Measurements from ENCODE around the gene SNAPC4.
A peak's percentile ranks its signal among the peaks of the same experiment; 100 is the strongest.

The SNAPC4 gene

GRCh38 chr9:136394312-136395019 is 5.5 kb downstream of the SNAPC4 start:
- DNase-seq (ENCODE audit: insufficient read length, low spot score): no peak
- FAIRE-seq: no peak

GRCh38 chr9:136393531-136393930 is 6.4 kb downstream of the SNAPC4 start:
- no peak for FAIRE-seq
- no peak for DNase-seq (ENCODE audit: insufficient read length, low spot score)
- TF ChIP-seq POLR2A (IDR thresholded peaks at IDR 0.05; ENCODE audit: low read depth, low read length): no peak
- TF ChIP-seq SPI1 (IDR thresholded peaks at IDR 0.05; ENCODE audit: low read depth, low read length): no peak
- no peak for TF ChIP-seq POU2F2 (IDR thresholded peaks at IDR 0.05; ENCODE audit: low read depth, low read length)
- no peak for TF ChIP-seq POLR2AphosphoS5 (IDR thresholded peaks at IDR 0.05; ENCODE audit: low read depth, low read length)
- TF ChIP-seq PAX5 (IDR thresholded peaks at IDR 0.05; ENCODE audit: insufficient read depth, low read length, severe bottlenecking): no peak
- no peak for TF ChIP-seq TAF1 (IDR thresholded peaks at IDR 0.05; ENCODE audit: low read depth, low read length)

More at GRCh38 chr9:136394312-136395019, 5.5 kb downstream of the SNAPC4 start:
- TF ChIP-seq SPI1 (IDR thresholded peaks at IDR 0.05; ENCODE audit: low read depth, low read length): no peak
- no peak for TF ChIP-seq POLR2A (IDR thresholded peaks at IDR 0.05; ENCODE audit: low read depth, low read length)
- 0 out of 2 replicates have a peak, but pooled peaks have one; percentile 12 for TF ChIP-seq POLR2AphosphoS5 (IDR thresholded peaks at IDR 0.05; ENCODE audit: low read depth, low read length)

- DNase-seq (ENCODE audit: insufficient read length, low spot score): no peak
- TF ChIP-seq POLR2AphosphoS5 (IDR thresholded peaks at IDR 0.05; ENCODE audit: low read depth, low read length) (peak; percentile 42), TAF1 (IDR thresholded peaks at IDR 0.05; ENCODE audit: low read depth, low read length) (no peak)
- FAIRE-seq: no peak
Measured at GRCh38 chr9:136392538-136393449, 7.2 kb downstream of the SNAPC4 start.

GRCh38 chr9:136391737-136392537 is 8.0 kb downstream of the SNAPC4 start:
- FAIRE-seq (no peak), DNase-seq (ENCODE audit: insufficient read length, low spot score) (no peak)
- TF ChIP-seq POU2F2 (IDR thresholded peaks at IDR 0.05; ENCODE audit: low read depth, low read length) (no peak), SPI1 (IDR thresholded peaks at IDR 0.05; ENCODE audit: low read depth, low read length) (no peak), POLR2AphosphoS5 (IDR thresholded peaks at IDR 0.05; ENCODE audit: low read depth, low read length) (no peak), TAF1 (IDR thresholded peaks at IDR 0.05; ENCODE audit: low read depth, low read length) (no peak), PAX5 (IDR thresholded peaks at IDR 0.05; ENCODE audit: insufficient read depth, low read length, severe bottlenecking) (no peak), POLR2A (IDR thresholded peaks at IDR 0.05; ENCODE audit: low read depth, low read length) (peak; percentile 44)

GRCh38 chr9:136389396-136389795 is 10.6 kb downstream of the SNAPC4 start:
- no peak for DNase-seq (ENCODE audit: insufficient read length, low spot score)
- no peak for FAIRE-seq
- TF ChIP-seq POLR2A (IDR thresholded peaks at IDR 0.05; ENCODE audit: low read depth, low read length) (no peak), PAX5 (IDR thresholded peaks at IDR 0.05; ENCODE audit: insufficient read depth, low read length, severe bottlenecking) (no peak), TAF1 (IDR thresholded peaks at IDR 0.05; ENCODE audit: low read depth, low read length) (no peak), SPI1 (IDR thresholded peaks at IDR 0.05; ENCODE audit: low read depth, low read length) (no peak), POLR2AphosphoS5 (IDR thresholded peaks at IDR 0.05; ENCODE audit: low read depth, low read length) (no peak)

- no peak for TF ChIP-seq PAX5 (IDR thresholded peaks at IDR 0.05; ENCODE audit: insufficient read depth, low read length, severe bottlenecking)
- no peak for TF ChIP-seq POU2F2 (IDR thresholded peaks at IDR 0.05; ENCODE audit: low read depth, low read length)
- TF ChIP-seq TAF1 (IDR thresholded peaks at IDR 0.05; ENCODE audit: low read depth, low read length): no peak
- TF ChIP-seq POLR2AphosphoS5 (IDR thresholded peaks at IDR 0.05; ENCODE audit: low read depth, low read length): no peak
- no peak for TF ChIP-seq SPI1 (IDR thresholded peaks at IDR 0.05; ENCODE audit: low read depth, low read length)
- no peak for TF ChIP-seq POLR2A (IDR thresholded peaks at IDR 0.05; ENCODE audit: low read depth, low read length)
- FAIRE-seq (no peak), DNase-seq (ENCODE audit: insufficient read length, low spot score) (no peak)
Measured at GRCh38 chr9:136387217-136387616, 12.8 kb downstream of the SNAPC4 start.

- FAIRE-seq (no peak), DNase-seq (ENCODE audit: insufficient read length, low spot score) (no peak)
- TF ChIP-seq POU2F2 (IDR thresholded peaks at IDR 0.05; ENCODE audit: low read depth, low read length): no peak
- TF ChIP-seq PAX5 (IDR thresholded peaks at IDR 0.05; ENCODE audit: insufficient read depth, low read length, severe bottlenecking): no peak
- TF ChIP-seq TAF1 (IDR thresholded peaks at IDR 0.05; ENCODE audit: low read depth, low read length): no peak
- no peak for TF ChIP-seq POLR2A (IDR thresholded peaks at IDR 0.05; ENCODE audit: low read depth, low read length)
- TF ChIP-seq POLR2AphosphoS5 (IDR thresholded peaks at IDR 0.05; ENCODE audit: low read depth, low read length): no peak
- no peak for TF ChIP-seq SPI1 (IDR thresholded peaks at IDR 0.05; ENCODE audit: low read depth, low read length)
Measured at GRCh38 chr9:136386018-136386417, 14.0 kb downstream of the SNAPC4 start.

GRCh38 chr9:136385015-136385414 is 15.0 kb downstream of the SNAPC4 start:
- DNase-seq (ENCODE audit: insufficient read length, low spot score) (no peak), FAIRE-seq (no peak)
- TF ChIP-seq PAX5 (IDR thresholded peaks at IDR 0.05; ENCODE audit: insufficient read depth, low read length, severe bottlenecking): no peak
- no peak for TF ChIP-seq SPI1 (IDR thresholded peaks at IDR 0.05; ENCODE audit: low read depth, low read length)

- DNase-seq (ENCODE audit: insufficient read length, low spot score): no peak
- no peak for FAIRE-seq
- no peak for TF ChIP-seq PAX5 (IDR thresholded peaks at IDR 0.05; ENCODE audit: insufficient read depth, low read length, severe bottlenecking)
- no peak for TF ChIP-seq TAF1 (IDR thresholded peaks at IDR 0.05; ENCODE audit: low read depth, low read length)
- no peak for TF ChIP-seq POLR2A (IDR thresholded peaks at IDR 0.05; ENCODE audit: low read depth, low read length)
- TF ChIP-seq POLR2AphosphoS5 (IDR thresholded peaks at IDR 0.05; ENCODE audit: low read depth, low read length): no peak
- TF ChIP-seq SPI1 (IDR thresholded peaks at IDR 0.05; ENCODE audit: low read depth, low read length): no peak
- no peak for TF ChIP-seq POU2F2 (IDR thresholded peaks at IDR 0.05; ENCODE audit: low read depth, low read length)
Measured at GRCh38 chr9:136383436-136383835, 16.5 kb downstream of the SNAPC4 start.

All from GM12891 (cell line).